ENCODE measurements around the gene PARD3B.

The PARD3B gene

DNA sequence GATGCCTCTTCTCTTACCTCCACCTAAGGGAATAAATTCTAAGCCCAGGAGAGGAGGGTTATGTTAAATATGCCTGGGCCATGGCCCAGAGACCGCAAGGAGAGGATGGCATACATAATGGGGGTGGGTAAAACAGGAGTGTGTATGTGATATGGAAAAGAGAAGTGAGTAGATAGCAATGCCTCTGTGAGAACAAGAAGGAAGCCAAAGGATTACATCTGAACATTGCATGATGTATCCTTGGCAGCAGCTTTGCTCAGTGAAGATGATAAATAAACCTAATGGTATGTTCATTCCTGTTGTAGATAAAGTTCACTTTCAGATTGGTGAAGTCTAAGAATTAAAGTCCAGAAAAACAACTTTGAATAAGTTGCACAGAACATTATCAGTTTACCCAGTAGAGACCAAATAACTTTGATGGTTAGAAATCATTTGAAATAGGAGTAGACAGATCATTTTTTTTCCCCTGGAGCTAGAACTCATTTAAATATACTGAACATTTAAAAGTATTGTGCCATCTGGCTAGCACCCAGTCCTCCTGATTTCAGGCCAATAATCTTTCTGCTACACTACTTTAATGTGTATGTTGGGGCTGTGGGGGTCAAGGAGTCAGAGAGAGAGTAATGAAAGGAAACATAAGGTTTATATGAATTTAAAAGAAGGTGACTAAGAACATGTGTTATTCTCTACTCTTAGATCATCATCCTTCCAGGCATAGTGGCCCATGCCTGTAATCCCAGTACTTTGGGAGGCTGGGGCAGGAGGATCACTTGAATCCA lies 231.7 kb downstream of the PARD3B start:
- no peak for DNase-seq

DNA sequence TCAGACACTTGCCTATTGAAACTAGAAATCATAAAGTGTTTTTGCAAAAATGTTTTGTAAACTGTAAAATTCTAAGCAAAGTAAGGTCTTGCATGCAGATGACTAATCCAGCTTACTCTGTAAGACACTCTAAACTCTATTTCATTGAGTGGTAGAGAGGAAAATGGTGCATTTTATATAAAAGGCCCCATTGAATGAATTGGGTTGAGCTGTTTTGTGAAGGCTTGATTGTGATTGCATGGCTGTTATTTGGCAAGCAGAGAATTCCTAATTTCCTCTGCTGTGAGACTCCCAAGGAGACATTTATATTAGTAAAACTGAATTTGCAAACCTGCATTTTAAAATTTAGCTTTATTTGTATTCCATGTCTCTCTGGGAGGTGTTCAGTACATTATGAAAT lies 234.5 kb downstream of the PARD3B start:
- DNase-seq, result no peak

- DNase-seq, result no peak
Measured at GRCh38 chr2:204781941-204782340, 236.7 kb downstream of the PARD3B start.

GRCh38 chr2:204790076-204790475 lies 244.8 kb downstream of the PARD3B start:
- no peak for DNase-seq

DNA sequence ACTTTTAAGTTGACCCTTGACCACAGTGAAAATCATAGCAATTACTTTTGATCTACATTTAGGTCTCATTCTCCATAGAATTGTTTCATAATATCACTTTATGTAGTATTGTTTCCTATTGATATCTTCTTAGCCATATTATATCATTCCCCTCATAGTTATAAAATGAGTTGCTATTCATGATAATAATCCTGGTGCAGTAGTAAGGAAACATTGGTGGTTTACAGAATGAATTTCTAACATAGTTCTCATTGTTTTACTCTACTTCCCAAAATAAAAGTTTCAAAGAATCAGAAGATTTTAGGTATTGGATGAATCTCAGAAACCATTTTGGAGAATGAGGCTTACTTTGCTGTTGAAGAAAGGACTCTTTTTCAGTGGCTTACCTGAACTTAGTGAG lies 246.0 kb downstream of the PARD3B start:
- no peak for DNase-seq

DNA sequence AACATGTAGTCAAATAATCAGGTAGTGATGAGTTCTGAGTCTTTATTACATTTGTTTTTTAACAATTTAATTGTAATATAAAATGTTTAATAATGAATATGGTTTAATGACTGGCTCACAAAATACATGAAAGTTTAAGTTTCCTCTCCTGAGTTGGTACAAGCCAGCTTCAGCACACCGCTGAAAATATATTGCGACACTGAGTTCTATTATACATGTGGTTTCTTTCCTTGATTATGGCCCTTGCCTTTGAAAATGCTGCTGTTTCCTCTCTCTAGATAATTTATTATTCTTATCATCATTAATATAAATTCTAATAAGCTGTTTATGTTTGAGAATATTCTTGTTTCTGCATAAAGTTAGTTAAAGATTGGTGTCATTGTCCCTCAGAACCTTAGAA lies 249.3 kb downstream of the PARD3B start:
- DNase-seq, result no peak

- no peak for DNase-seq
Measured at GRCh38 chr2:204795156-204795555, 249.9 kb downstream of the PARD3B start.

- peak; percentile 24 for DNase-seq
Measured at GRCh38 chr2:204796581-204796980, 251.3 kb downstream of the PARD3B start.

- DNase-seq, result no peak
Measured at GRCh38 chr2:204799791-204800190, 254.5 kb downstream of the PARD3B start.

DNA sequence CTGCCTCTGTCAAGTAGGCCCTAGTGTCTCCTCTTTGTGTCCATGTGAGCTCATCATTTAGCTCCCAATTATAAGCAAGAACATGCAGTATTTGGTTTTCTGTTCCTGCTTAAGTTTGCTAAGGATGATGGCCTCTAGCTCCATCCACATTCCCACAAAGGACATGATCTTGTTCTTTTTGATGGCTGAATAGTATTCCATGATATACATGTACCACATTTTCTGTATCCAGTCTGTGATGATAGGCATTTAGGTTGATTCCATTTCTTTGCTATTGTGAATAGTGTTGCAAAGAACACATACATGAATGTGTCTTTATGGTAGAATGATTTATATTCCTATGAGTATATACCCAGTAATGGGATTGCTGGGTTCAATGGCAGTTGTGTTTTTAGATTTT lies 263.2 kb downstream of the PARD3B start:
- no peak for DNase-seq

DNA sequence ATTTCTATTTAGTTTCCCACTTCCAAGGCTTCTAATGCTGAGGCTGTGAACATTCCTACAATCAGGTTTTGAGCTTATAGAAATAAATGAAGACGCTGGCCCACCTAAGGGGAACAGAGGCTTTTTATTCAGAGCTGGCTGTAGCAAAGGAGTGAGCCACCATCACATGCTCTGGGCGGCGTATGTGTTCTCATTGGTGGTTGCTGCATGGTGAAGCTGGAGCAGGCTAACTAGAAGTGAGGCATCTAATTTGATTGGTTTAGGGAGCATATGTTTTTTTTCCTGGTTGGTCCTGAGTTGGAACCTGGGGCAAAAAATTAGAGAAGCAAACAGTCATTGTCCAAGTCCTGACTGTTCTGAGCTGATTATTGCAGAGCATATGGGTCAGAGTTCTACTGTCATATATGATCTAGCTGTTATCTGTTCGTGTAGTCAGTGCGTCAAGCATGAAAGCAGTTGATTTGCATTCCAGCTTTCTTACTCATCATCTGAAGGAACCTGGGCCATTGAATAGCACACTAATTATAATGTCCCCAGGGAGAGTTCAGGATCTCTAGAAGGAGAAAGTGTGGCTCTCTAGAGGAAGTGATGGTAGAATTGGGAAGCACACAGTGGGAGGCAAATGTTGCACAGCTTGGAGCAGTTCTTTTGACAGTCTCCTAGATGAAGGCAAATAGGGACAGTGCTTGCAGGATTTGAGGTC lies 279.6 kb downstream of the PARD3B start:
- no peak for DNase-seq

GRCh38 chr2:204825681-204826080 lies 280.4 kb downstream of the PARD3B start:
- no peak for DNase-seq

DNA sequence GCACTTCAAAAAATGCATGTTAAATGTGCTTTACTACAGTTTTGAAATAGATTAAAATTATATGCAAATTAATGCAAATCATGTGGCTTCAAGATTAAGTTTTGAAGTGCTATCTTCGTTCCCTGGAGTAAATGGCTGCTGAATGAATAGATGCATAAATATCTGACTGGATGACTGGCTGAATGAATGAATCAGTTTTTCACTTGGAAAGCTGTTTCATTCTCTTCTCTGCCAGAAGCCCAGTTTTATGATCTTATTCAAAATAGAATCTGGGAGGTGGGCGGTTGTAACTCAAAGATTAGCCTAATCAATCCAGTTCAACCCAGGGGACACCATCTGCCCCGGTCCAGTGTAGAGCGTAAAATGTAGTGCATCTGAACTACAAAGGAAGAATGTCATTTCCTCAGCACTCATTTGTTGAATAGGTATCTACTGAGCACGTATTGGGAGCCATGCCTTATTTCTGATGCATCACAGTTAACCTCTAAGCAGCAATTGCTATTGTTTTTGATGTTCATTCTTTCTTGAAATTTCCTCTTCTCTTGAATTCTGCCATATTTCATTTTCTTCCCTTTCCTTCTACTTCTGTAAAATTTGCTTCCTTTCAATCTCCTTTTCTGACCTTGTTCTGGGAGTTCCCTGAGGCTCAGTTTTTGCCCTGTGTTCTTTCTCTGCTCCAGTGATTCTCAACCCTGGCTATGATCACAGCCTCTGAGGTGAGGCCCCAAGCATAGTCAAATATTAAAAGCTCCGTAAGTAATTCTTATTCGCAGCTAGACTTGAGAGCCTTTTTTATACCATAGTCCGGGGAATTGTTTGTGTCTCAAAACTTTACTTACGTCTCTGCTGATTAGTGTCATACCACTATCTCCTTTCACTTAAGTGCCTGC lies 282.7 kb downstream of the PARD3B start:
- DNase-seq, result no peak

DNA sequence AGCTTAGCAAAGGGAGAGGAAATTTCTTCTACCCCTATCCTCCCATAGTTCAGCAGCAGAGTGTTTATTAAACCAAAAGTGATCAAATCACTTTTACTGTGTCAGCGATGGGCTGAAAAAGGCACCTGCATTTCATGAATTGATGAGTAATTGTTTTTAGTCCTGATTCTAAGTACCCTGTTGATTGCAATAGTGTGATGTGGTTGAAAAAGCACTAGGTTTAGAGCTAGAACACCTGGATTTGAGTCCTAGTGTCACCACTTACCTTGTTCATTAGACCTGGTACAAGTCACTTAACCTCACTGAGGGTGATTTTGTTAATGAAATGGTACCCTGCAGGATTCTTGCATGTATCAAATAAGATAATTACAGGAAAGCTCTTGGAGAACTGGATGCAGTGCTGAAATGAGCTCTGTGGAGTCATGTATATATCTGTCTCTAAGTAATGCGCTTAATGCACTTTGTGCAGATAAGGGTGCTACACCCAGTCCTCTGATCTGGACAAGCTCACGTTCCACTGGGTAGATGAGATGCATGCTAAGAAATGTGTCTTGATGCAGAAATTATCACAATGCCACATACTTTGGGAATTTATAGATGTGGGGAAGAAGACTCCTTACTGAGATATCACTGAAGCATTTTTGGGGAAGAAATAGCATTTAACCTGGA lies 289.6 kb downstream of the PARD3B start:
- DNase-seq, result no peak

GRCh38 chr2:204835786-204836185 lies 290.5 kb downstream of the PARD3B start:
- no peak for DNase-seq

DNA sequence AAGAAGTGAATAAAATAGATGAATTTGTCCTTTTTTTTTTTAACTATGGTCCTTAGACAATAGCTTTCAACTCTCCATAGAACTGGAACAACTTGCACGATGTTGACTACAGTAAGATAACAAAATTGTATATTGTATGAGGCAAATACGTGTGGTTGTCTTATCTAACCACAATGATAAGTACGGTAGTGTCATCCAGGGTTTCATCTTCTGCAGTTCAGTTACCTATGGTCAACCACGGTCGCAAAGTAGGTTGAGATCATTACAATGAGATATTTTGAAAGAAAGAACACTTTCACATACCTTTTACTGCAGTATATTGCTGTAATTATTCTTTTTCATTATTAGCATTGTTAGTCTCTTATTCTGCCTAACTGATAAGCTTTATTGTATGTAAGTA lies 295.2 kb downstream of the PARD3B start:
- DNase-seq, result peak; percentile 24

GRCh38 chr2:204842068-204842467 lies 296.8 kb downstream of the PARD3B start:
- no peak for DNase-seq

GRCh38 chr2:204842661-204843485 lies 297.6 kb downstream of the PARD3B start:
- DNase-seq, result peak; percentile 74

DNA sequence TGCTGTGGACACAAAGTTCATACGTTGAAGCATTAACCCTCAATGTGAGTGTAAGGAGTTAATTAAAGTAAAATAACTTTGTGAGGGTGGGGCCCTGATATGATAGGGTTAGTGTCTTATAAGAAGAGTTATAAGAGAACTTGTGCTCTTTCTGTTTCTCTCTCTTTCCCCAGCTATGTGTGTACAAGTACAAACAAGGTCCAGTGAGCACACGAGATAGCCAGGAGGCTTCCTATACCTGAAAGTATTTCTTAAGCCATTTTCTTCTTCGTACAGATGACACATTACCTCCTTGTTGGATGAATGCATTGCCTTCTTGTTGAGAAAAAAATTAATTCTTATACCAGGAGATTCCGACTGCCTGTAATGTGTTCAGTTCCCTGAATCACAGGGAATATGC lies 301.2 kb downstream of the PARD3B start:
- no peak for DNase-seq

DNA sequence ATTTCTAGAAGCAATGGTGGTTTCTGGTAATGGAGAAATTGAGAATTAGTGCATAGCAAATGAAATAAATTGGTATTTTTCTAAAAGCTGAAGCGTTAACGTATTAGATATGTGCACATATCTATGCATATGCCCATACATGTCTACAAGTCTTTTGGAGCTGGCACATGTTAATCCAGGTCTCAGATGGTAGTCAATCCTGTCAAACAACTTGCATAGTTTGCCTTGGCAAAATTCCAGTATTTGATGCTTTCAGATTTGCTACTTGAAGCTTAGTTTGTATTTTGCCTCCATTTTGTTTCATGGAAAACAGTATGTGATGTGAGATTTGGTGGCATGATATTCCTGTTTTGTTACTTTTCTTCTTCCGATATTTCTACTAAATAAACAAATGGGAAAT lies 304.6 kb downstream of the PARD3B start:
- no peak for DNase-seq

- no peak for DNase-seq
Measured at GRCh38 chr2:204850581-204850980, 305.3 kb downstream of the PARD3B start.

DNA sequence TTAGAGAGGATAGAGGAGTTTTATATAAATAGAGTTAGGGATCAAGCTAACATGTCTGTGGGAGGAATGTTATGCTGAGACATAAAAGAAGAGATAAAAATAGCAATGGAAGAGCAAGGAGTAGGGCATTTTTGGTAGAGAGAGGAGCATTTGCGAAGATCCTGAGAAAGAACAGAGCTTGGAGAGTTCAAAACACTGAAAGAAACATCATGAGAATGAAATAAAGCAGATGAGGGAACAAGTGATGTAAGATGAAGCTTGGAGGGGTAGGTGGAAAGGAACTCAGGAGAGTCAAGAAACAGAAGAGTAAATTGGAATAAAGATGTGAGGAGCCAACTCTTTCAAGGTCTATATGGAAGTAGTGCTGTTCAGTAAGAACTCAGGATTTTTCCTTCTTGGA lies 308.6 kb downstream of the PARD3B start:
- no peak for DNase-seq

Measured in activated CD4-positive, alpha-beta T cell treated with anti-CD3 and anti-CD28 coated beads, Interleukin-2, amount 50 U/mL, for 16 hours (primary cell).